Gastroesophageal sphincter (tissue), 4 donors: ENCODE measurements around the gene B3GNT8. TPM values are rescaled to one million over a fixed set of nuclear protein-coding genes. Genes with fewer than 3 reads are reported as not detected.
A peak's percentile ranks its signal among the peaks of the same experiment; 100 is the strongest.

Experiments used
- ATAC-seq: fragments of 150-250 bp; one replicate; pipeline ENCODE4 v1.9.1; 2016; ENCODE audit warnings: mild to moderate bottlenecking, moderate library complexity
- H3K27ac ChIP-seq, 4 donors: fragments of 200-600 bp; sonication (generic) in 3 of 4; 1 replicate in 3 of 4; 2 replicates in 1 of 4; pipeline ENCODE4 v1.5.1; 2016 to 2019
- H3K27me3 ChIP-seq: fragments of 200-600 bp; sonication (generic); one replicate; pipeline ENCODE4 v1.5.1; 2019
- H3K36me3 ChIP-seq, 2 donors: fragments of 200-600 bp; sonication (generic); one replicate each; pipeline ENCODE4 v1.5.1; 2019; ENCODE audit warnings: control low read depth in 1 of 2
- H3K4me1 ChIP-seq, 3 donors: fragments of 200-600 bp; sonication (generic); 1 replicate in 2 of 3; 2 replicates in 1 of 3; pipeline ENCODE4 v1.5.1; 2016 to 2019; ENCODE audit warnings: control low read depth in 2 of 3
- H3K4me3 ChIP-seq, 2 donors: fragments of 200-600 bp; sonication (generic); one replicate each; pipeline ENCODE4 v1.5.1; 2019; ENCODE audit warnings: mild to moderate bottlenecking in 1 of 2, moderate library complexity in 1 of 2
- H3K9me3 ChIP-seq, 3 donors: fragments of 200-600 bp; sonication (generic); one replicate each; pipeline ENCODE4 v1.5.1; 2017 to 2019; ENCODE audit warnings: control low read depth in 2 of 3
- CTCF ChIP-seq, 4 experiments: fragments of 200-600 bp in 2 of 4; fragments of 450-650 bp in 2 of 4; sonication (generic) in 1 of 4; IDR thresholded peaks; one replicate each; pipeline ENCODE4 v1.5.1; 2017 to 2019; ENCODE audit warnings: antibody characterized with exemption in 4 of 4, mild to moderate bottlenecking in 2 of 4, moderate library complexity in 2 of 4
- EP300 ChIP-seq: sonication (generic); formaldehyde crosslinking; IDR thresholded peaks from one replicate; pipeline ENCODE4 v1.6.1; 2017; ENCODE audit warnings: antibody characterized with exemption, mild to moderate bottlenecking
- POLR2A ChIP-seq, 2 donors: fragments of 450-650 bp; IDR thresholded peaks; one replicate each; pipeline ENCODE4 v1.6.1; 2017; ENCODE audit warnings: antibody characterized with exemption in 2 of 2, mild to moderate bottlenecking in 2 of 2, moderate library complexity in 1 of 2
- POLR2AphosphoS5 ChIP-seq: sonication (generic); formaldehyde crosslinking; IDR thresholded peaks from one replicate; pipeline ENCODE4 v1.6.1; 2017; ENCODE audit warnings: antibody characterized with exemption
- WGBS, 2 donors: methylation state at CpG; one replicate each; pipeline ENCODE4 v1.1.5; 2018; ENCODE audit warnings: low coverage in 1 of 2; 5-methylcytosine and 5-hydroxymethylcytosine counted together
- total RNA-seq, 4 donors: library from RNA; depleted of rRNA; stranded (reverse); fragments of >200 nt; gene quantifications; one replicate each; pipeline ENCODE4 v1.1.0, GENCODE V29; 2016

Gene B3GNT8
- total RNA-seq, 4 donors from 2014 or later: 1.9 to 6.1 (median 2.7) TPM

GRCh38 chr19:41431426-41432386, 4.5 kb upstream of the B3GNT8 start:
- Histone ChIP-seq H3K36me3 (peaks cover 0 to 63% of the 10 kb centered on the region in 2 donors), H3K4me1 (peaks cover 0 to 22% (median 12%) of the 10 kb centered on the region in 3 donors), H3K27me3 (no peaks in the 10 kb centered on the region), H3K9me3 (no peaks in the 10 kb centered on the region), H3K27ac (peak overlapping the region in 1 of 4 donors; percentile 27), H3K4me3 (no peak overlapping the region)
- TF ChIP-seq CTCF (IDR thresholded peaks at IDR 0.05): no peak
- TF ChIP-seq POLR2A (IDR thresholded peaks at IDR 0.05): no peak
- no peak for TF ChIP-seq EP300
- TF ChIP-seq POLR2AphosphoS5: no peak
- no peak for ATAC-seq
- WGBS, 2 donors: 50 to 55% methylated on average over 1 to 11 of the region's 23 CpGs

- ATAC-seq: no peak
- WGBS, 2 donors: 40% methylated on average over 1 of the region's 6 CpGs; no CpG with 5 or more reads in 1 of the 2 donors
- H3K27ac ChIP-seq: no peak overlapping the region
- no peak overlapping the region for H3K4me3 ChIP-seq
- H3K27me3 ChIP-seq: no peaks in the 10 kb centered on the region
- H3K36me3 ChIP-seq: peaks cover 0 to 62% of the 10 kb centered on the region in 2 donors
- TF ChIP-seq POLR2A (IDR thresholded peaks at IDR 0.05) (no peak), CTCF (IDR thresholded peaks at IDR 0.05) (no peak), POLR2AphosphoS5 (no peak), EP300 (no peak)
- H3K4me1 ChIP-seq: peaks cover 0 to 30% (median 19%) of the 10 kb centered on the region in 3 donors
- H3K9me3 ChIP-seq: no peaks in the 10 kb centered on the region
Observed at GRCh38 chr19:41430922-41431321, 3.7 kb upstream of the B3GNT8 start.

DNA sequence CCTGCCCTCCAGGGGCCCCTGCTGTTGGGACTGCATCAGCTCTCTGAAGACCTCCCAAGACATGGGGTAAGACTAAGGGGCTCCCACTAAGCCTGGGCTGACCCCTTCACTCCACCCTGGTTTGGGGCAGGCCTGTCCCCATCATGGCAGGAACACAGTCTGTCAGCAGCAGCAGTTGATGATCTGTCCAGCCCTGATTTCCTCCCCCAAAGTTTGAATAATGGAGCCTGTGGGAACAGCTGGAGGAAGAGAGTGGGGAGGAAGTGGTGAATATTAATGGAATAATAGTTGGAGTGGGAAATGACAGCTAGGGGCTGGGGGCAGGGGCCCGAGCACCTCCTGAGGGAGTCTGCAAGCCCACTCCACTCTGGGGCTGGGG, 1.3 kb upstream of the B3GNT8 start:
- WGBS, 2 donors: no CpG with 5 or more reads among the region's 1 CpG
- Histone ChIP-seq H3K27ac (peak overlapping the region; percentile 19 to 88 (median 85)), H3K4me3 (peak overlapping the region in 1 of 2 donors; percentile 57), H3K4me1 (peaks cover 0 to 40% (median 20%) of the 10 kb centered on the region in 3 donors), H3K27me3 (no peaks in the 10 kb centered on the region), H3K36me3 (peaks cover 0 to 65% of the 10 kb centered on the region in 2 donors), H3K9me3 (no peaks in the 10 kb centered on the region)
- no peak for ATAC-seq
- no peak for TF ChIP-seq POLR2A (IDR thresholded peaks at IDR 0.05)
- TF ChIP-seq POLR2AphosphoS5: no peak
- no peak for TF ChIP-seq CTCF (IDR thresholded peaks at IDR 0.05)
- TF ChIP-seq EP300: no peak

- TF ChIP-seq CTCF (IDR thresholded peaks at IDR 0.05) (peak in 1 of 4 experiments; percentile 14), EP300 (no peak)
- WGBS, 2 donors: 3% methylated on average over 16 to 19 of the region's 23 CpGs
- peak; percentile 63 for ATAC-seq
Observed at GRCh38 chr19:41427647-41428480, 690 bp upstream of the B3GNT8 start.

More at GRCh38 chr19:41427647-41428480, 690 bp upstream of the B3GNT8 start:
- H3K36me3 ChIP-seq: peaks cover 0 to 65% of the 10 kb centered on the region in 2 donors
- H3K9me3 ChIP-seq: no peaks in the 10 kb centered on the region
- peak overlapping the region; percentile 19 to 88 (median 85) for H3K27ac ChIP-seq
- H3K4me1 ChIP-seq: peaks cover 0 to 40% (median 20%) of the 10 kb centered on the region in 3 donors
- peak overlapping the region; percentile 37 to 57 for H3K4me3 ChIP-seq
- no peaks in the 10 kb centered on the region for H3K27me3 ChIP-seq
